Activated CD4-positive, alpha-beta T cell treated with anti-CD3 and anti-CD28 coated beads for 36 hours (primary cell): Measurements from ENCODE around the gene CD200R1. TPM values are rescaled to one million over a fixed set of nuclear protein-coding genes. Genes with fewer than 3 reads are reported as not detected.
"Not testable (repeated sequence)": the region's sequence is repeated elsewhere in the genome, so short reads cannot be mapped to it uniquely, and the experiment has no call there.

Experiments used
- ATAC-seq: fragments of 200-7000 bp; cut with Tn5 transposase; one replicate; pipeline ENCODE4 v1.10.0; 2021; ENCODE audit warnings: mild to moderate bottlenecking, moderate library complexity
- CTCF ChIA-PET: fragments of 350-600 bp; sonication (Branson Sonifier 250); formaldehyde crosslinking; loops from one replicate; lab custom pipeline; 2021; ENCODE audit warnings: antibody characterized with exemption; lab: Charles Lee
- POLR2A ChIA-PET: fragments of 350-600 bp; sonication (Branson Sonifier 250); formaldehyde crosslinking; loops from one replicate; lab custom pipeline; 2021; ENCODE audit warnings: antibody characterized with exemption, inconsistent platforms; lab: Charles Lee
- DNase-seq: peaks from one replicate; pipeline ENCODE4 v3.0.0-alpha.2; 2020
- H3K27ac Mint-ChIP-seq: one replicate; pipeline ENCODE4 v1.8.0; 2021; ENCODE audit warnings: mixed read lengths
- H3K27me3 Mint-ChIP-seq: one replicate; pipeline ENCODE4 v1.8.0; 2021; ENCODE audit warnings: mixed read lengths
- H3K36me3 Mint-ChIP-seq: one replicate; pipeline ENCODE4 v1.8.0; 2021; ENCODE audit warnings: low read depth, mixed read lengths
- H3K4me1 Mint-ChIP-seq: one replicate; pipeline ENCODE4 v1.8.0; 2021; ENCODE audit warnings: mixed read lengths
- H3K4me3 Mint-ChIP-seq: one replicate; pipeline ENCODE4 v1.8.0; 2021; ENCODE audit warnings: mild to moderate bottlenecking, moderate library complexity, mixed read lengths
- H3K9me3 Mint-ChIP-seq: one replicate; pipeline ENCODE4 v1.8.0; 2021; ENCODE audit warnings: low read depth, mixed read lengths
- intact Hi-C, 2 experiments: fragments of 100-400 bp; cut with DNase I in 1 of 2; cut with micrococcal nuclease in 1 of 2; formaldehyde crosslinking; loops; one replicate each; pipeline versions ENCODE4 v1.14.2 to v1.15.1; 2022 to 2024; cut with DNase I, micrococcal nuclease
- total RNA-seq, 2 experiments: library from RNA; stranded (reverse); gene quantifications; one replicate each; pipeline ENCODE4 v1.2.3, GENCODE V29; 2021

The CD200R1 gene
- total RNA-seq, 2 experiments from 2014 or later = 1.4 to 1.5 TPM

GRCh38 chr3:112956351-112956750 is 18.6 kb downstream of the CD200R1 start:
- intact Hi-C loops = no loop called here
- ChIA-PET CTCF (interaction anchor here (1.5 kb wide), 1 partner anchor 23 kb away, joined by 6 read pairs; no protein-coding TSS in a partner anchor), POLR2A (no interaction called here)
- DNase-seq (no peak), ATAC-seq (no peak)
- Mint-ChIP-seq H3K27ac (no peak overlapping the region), H3K36me3 (peaks cover 12% of the 10 kb centered on the region), H3K4me3 (no peak overlapping the region), H3K9me3 (peaks cover 12% of the 10 kb centered on the region), H3K27me3 (no peaks in the 10 kb centered on the region), H3K4me1 (peaks cover 30% of the 10 kb centered on the region)

DNA sequence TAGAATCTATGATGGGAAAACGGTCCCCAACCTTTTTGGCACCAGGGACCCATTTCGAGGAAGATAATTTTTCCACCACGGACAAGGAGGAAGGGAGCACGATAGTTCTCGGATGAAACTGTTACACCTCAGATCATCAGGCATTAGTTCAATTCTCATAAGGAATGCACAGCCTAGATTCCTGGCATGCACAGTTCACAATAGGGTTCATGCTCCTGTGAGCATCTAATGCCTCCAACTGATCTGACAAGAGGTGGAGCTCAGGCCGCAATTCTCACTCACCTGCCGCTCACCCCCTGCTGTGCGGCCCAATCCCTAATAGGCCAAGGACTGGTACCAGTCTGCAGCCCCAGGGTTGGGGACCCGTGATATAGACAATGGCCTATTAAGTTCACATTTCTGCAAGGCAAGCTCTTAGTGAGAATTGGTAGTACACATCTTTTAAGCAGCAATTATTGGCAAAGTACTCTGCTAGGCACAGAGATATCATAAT is 26.5 kb downstream of the CD200R1 start:
- ChIA-PET POLR2A (no interaction called here), CTCF (interaction anchor here (1.0 to 1.2 kb wide), 2 partner anchors 36 to 214 kb away, joined by 3 to 4 read pairs; no protein-coding TSS in a partner anchor)
- Mint-ChIP-seq H3K4me1 (peaks cover 30% of the 10 kb centered on the region), H3K9me3 (peaks cover 12% of the 10 kb centered on the region), H3K27ac (no peak overlapping the region), H3K36me3 (peaks cover 41% of the 10 kb centered on the region), H3K4me3 (no peak overlapping the region), H3K27me3 (no peaks in the 10 kb centered on the region)
- DNase-seq (no peak), ATAC-seq (no peak)
- intact Hi-C loops = no loop called here

- H3K4me3 Mint-ChIP-seq = no peak overlapping the region
- no peaks in the 10 kb centered on the region for H3K27me3 Mint-ChIP-seq
- peaks cover 25% of the 10 kb centered on the region for H3K36me3 Mint-ChIP-seq
- intact Hi-C loops = no loop called here
- POLR2A ChIA-PET = no interaction called here
- H3K4me1 Mint-ChIP-seq = peaks cover 32% of the 10 kb centered on the region
- H3K27ac Mint-ChIP-seq = peak overlapping the region; percentile 75
- DNase-seq (peak; percentile 4), ATAC-seq (no peak)
- CTCF ChIA-PET = interaction anchor here (0.6 to 1.3 kb wide), 3 partner anchors 25 to 65 kb away, joined by 3 to 4 read pairs (median 3); no protein-coding TSS in a partner anchor
- H3K9me3 Mint-ChIP-seq = peaks cover 20% of the 10 kb centered on the region
Measured at GRCh38 chr3:112931736-112932521, 43.0 kb downstream of the CD200R1 start.

- DNase-seq (no peak), ATAC-seq (no peak)
- Mint-ChIP-seq H3K36me3 (peaks cover 19% of the 10 kb centered on the region), H3K9me3 (peaks cover 11% of the 10 kb centered on the region), H3K4me1 (peaks cover 35% of the 10 kb centered on the region), H3K27me3 (no peaks in the 10 kb centered on the region), H3K27ac (no peak overlapping the region), H3K4me3 (no peak overlapping the region)
- intact Hi-C loops = no loop called here
- POLR2A ChIA-PET = no interaction called here
- CTCF ChIA-PET = interaction anchor here (1.3 kb wide), 1 partner anchor 50 kb away, joined by 3 read pairs; no protein-coding TSS in a partner anchor
Measured at GRCh38 chr3:112930771-112931170, 44.1 kb downstream of the CD200R1 start.

DNA sequence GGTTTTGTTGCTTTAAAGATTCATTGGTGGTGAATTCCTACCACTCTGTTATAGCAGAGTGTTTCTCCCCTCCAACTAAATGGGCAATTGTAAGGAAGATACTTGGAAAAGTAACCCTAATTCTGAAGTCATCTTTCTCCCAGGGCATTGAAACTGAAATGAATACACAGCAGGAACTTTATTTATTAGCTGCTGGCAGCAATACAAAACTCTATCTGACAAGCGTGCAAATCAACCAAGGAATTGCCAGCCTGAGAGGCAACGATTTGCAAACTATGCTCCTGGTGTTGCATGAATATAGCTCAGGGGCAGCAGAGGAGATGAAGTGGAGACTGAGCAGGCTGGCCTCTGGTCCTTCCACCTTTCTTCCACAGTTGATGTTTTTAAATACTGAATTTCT is 48.9 kb downstream of the CD200R1 start:
- POLR2A ChIA-PET = no interaction called here
- Mint-ChIP-seq H3K27me3 (no peaks in the 10 kb centered on the region), H3K27ac (no peak overlapping the region), H3K4me3 (no peak overlapping the region), H3K4me1 (peaks cover 7% of the 10 kb centered on the region), H3K9me3 (no peaks in the 10 kb centered on the region), H3K36me3 (peaks cover 8% of the 10 kb centered on the region)
- CTCF ChIA-PET = no interaction called here
- no peak for DNase-seq
- ATAC-seq = no peak
- intact Hi-C loops = no loop called here

DNA sequence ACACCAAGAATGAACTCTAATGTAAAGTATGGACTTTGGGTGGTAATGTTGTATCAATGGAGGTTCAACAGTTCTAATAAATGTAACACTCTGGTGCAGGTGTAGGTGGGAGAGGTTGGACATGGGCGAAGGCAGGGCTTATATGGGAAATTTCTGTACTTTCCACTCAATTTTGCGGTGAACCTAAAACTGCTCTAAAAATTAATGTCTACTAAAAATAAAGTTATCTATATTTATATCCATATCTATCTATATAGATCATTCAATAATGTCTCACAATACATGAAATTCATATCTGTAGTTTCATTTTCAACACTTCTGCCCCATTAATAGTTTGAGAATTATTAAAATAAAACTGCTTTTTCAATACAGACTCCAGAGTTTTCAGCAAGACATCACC is 49.3 kb downstream of the CD200R1 start:
- Mint-ChIP-seq H3K4me1 (peaks cover 7% of the 10 kb centered on the region), H3K4me3 (no peak overlapping the region), H3K27me3 (no peaks in the 10 kb centered on the region), H3K9me3 (no peaks in the 10 kb centered on the region), H3K36me3 (peaks cover 10% of the 10 kb centered on the region), H3K27ac (no peak overlapping the region)
- intact Hi-C loops = no loop called here
- POLR2A ChIA-PET = no interaction called here
- CTCF ChIA-PET = no interaction called here
- DNase-seq = no peak
- ATAC-seq = no peak

GRCh38 chr3:112919541-112919940 is 55.4 kb downstream of the CD200R1 start:
- POLR2A ChIA-PET, H3K4me3 Mint-ChIP-seq, H3K27ac Mint-ChIP-seq, intact Hi-C loops, CTCF ChIA-PET, ATAC-seq, H3K4me1 Mint-ChIP-seq, H3K27me3 Mint-ChIP-seq, DNase-seq: not testable (repeated sequence)
- peaks cover 45% of the 10 kb centered on the region for H3K36me3 Mint-ChIP-seq
- peaks cover 27% of the 10 kb centered on the region for H3K9me3 Mint-ChIP-seq

GRCh38 chr3:112908252-112908651 is 66.7 kb downstream of the CD200R1 start:
- CTCF ChIA-PET = no interaction called here
- Mint-ChIP-seq H3K4me1 (peaks cover 14% of the 10 kb centered on the region), H3K4me3 (no peak overlapping the region), H3K9me3 (peaks cover 12% of the 10 kb centered on the region), H3K27me3 (no peaks in the 10 kb centered on the region), H3K27ac (no peak overlapping the region), H3K36me3 (peaks cover 16% of the 10 kb centered on the region)
- DNase-seq (no peak), ATAC-seq (no peak)
- intact Hi-C loops = no loop called here
- POLR2A ChIA-PET = no interaction called here

- ChIA-PET CTCF (no interaction called here), POLR2A (no interaction called here)
- H3K36me3 Mint-ChIP-seq = no peaks in the 10 kb centered on the region
- no peak for ATAC-seq
- DNase-seq = no peak
- H3K9me3 Mint-ChIP-seq = peaks cover 7% of the 10 kb centered on the region
- intact Hi-C loops = no loop called here
- H3K27me3 Mint-ChIP-seq = no peaks in the 10 kb centered on the region
- H3K4me1 Mint-ChIP-seq = peaks cover 14% of the 10 kb centered on the region
- H3K27ac Mint-ChIP-seq = no peak overlapping the region
- H3K4me3 Mint-ChIP-seq = no peak overlapping the region
Measured at GRCh38 chr3:112904786-112905185, 70.1 kb downstream of the CD200R1 start.

DNA sequence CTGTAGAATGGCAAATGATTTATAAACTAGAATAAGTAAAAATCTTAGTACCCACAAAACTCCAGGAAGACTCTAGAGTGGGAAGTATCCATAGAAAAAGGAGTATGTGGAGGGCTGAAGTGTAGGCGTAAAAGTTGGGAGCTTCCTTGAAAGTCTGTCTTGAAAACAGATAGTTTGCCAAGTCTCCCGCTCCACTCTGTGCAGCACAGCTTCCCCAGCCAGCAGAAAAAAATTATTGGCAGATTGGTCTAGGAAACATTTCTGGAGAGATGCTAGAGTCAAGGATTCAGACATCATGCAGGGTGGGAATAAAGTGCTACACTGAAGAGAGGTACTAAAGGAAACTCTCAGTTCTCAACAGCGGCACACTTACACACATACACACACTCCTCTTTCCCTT is 74.8 kb downstream of the CD200R1 start:
- intact Hi-C loops = no loop called here
- no peak overlapping the region for H3K4me3 Mint-ChIP-seq
- no peaks in the 10 kb centered on the region for H3K4me1 Mint-ChIP-seq
- H3K27me3 Mint-ChIP-seq = no peaks in the 10 kb centered on the region
- H3K27ac Mint-ChIP-seq = no peak overlapping the region
- no peak for ATAC-seq
- ChIA-PET CTCF (interaction anchor here (1.4 kb wide), 1 partner anchor 79 kb away, joined by 3 read pairs; no protein-coding TSS in a partner anchor), POLR2A (interaction anchor here (0.5 kb wide), 1 partner anchor 109 kb away, joined by 3 read pairs; no protein-coding TSS in a partner anchor)
- DNase-seq = no peak
- H3K36me3 Mint-ChIP-seq = no peaks in the 10 kb centered on the region
- peaks cover 7% of the 10 kb centered on the region for H3K9me3 Mint-ChIP-seq

DNA sequence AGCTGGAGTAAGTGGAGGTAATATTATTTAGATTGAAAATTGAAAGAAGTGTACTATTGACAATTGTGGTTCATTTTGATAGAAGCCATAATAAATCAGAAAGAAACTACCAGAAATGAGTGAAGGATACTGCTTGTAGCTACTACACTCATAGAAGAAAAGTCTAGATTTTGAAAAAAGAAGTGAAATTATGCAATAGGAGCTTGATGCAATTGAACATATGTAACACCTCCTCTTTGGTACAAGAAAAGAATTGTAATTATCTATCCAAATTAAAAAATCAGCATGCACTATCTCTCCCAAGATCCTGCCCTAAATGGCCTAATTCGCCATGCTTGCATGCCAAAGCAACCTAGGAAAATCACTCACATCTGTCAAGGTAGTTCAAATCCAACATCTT is 77.1 kb downstream of the CD200R1 start:
- no peaks in the 10 kb centered on the region for H3K9me3 Mint-ChIP-seq
- ATAC-seq (no peak), DNase-seq (no peak)
- no peaks in the 10 kb centered on the region for H3K27me3 Mint-ChIP-seq
- no peaks in the 10 kb centered on the region for H3K4me1 Mint-ChIP-seq
- no peak overlapping the region for H3K4me3 Mint-ChIP-seq
- intact Hi-C loops = no loop called here
- no peak overlapping the region for H3K27ac Mint-ChIP-seq
- ChIA-PET CTCF (no interaction called here), POLR2A (interaction anchor here (0.7 kb wide), 1 partner anchor 161 kb away, joined by 4 read pairs; no protein-coding TSS in a partner anchor)
- H3K36me3 Mint-ChIP-seq = no peaks in the 10 kb centered on the region

DNA sequence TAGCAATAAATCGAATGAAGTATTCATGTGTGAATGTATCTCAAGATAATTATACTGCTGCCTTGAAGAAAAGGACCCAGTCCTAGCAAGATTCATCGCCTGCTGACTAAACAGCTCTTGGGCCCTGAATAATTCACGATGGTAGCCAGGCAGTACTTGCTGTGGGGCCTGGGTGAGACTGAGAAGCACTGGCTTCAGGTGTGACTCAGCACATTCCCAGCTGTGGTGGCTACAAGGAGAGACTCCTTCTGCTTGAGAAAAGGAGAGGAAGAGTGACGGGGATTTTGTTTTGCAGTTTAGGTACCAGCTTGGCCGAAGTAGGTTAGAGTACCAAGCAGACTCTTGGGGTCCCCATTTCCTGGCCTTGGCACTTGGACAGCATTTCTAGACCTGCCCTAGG is 80.6 kb downstream of the CD200R1 start:
- no peak overlapping the region for H3K27ac Mint-ChIP-seq
- no peak overlapping the region for H3K4me3 Mint-ChIP-seq
- intact Hi-C loops = no loop called here
- H3K9me3 Mint-ChIP-seq = no peaks in the 10 kb centered on the region
- ChIA-PET POLR2A (no interaction called here), CTCF (interaction anchor here (0.7 to 1.2 kb wide), 3 partner anchors 16 to 251 kb away, joined by 3 to 4 read pairs (median 3); no protein-coding TSS in a partner anchor)
- H3K36me3 Mint-ChIP-seq = no peaks in the 10 kb centered on the region
- no peaks in the 10 kb centered on the region for H3K4me1 Mint-ChIP-seq
- DNase-seq (no peak), ATAC-seq (no peak)
- H3K27me3 Mint-ChIP-seq = no peaks in the 10 kb centered on the region
